NT2/D1 (cell line): Measurements from ENCODE around the gene FGFR3.

Experiments used
- SUZ12 ChIP-seq: IDR thresholded peaks from 2 replicates; pipeline ENCODE4 v1.6.1; 2011; ENCODE audit not compliant: insufficient read length, insufficient read depth; ENCODE audit errors: extremely low read depth
- YY1 ChIP-seq: IDR thresholded peaks from 2 replicates; pipeline ENCODE4 v1.6.1; 2011; ENCODE audit not compliant: insufficient read length, insufficient read depth
- ZNF274 ChIP-seq: IDR thresholded peaks from 2 replicates; pipeline ENCODE4 v1.6.1; 2011; ENCODE audit warnings: mild to moderate bottlenecking, low read depth, low read length

GRCh38 chr4:1784789-1785591, 8.1 kb upstream of the FGFR3 start:
- TF ChIP-seq ZNF274 (no peak), YY1 (no peak), SUZ12 (no peak)
